H9 (cell line): ENCODE results near the gene CD3G. TPM values are rescaled to one million over a fixed set of nuclear protein-coding genes. Genes with fewer than 3 reads are reported as not detected.

Source experiments
- DNase-seq: peaks from one replicate; pipeline ENCODE4 v3.0.0-alpha.2; 2017
- H2AFZ ChIP-seq: one replicate; pipeline ENCODE4 v1.6.1; 2013; ENCODE audit warnings: mild to moderate bottlenecking, low read length, control low read depth, moderate library complexity
- H2AK5ac ChIP-seq: 2 replicates; pipeline ENCODE4 v1.6.1; 2013; ENCODE audit warnings: low read length, control low read depth, mixed read lengths; ENCODE audit not compliant: insufficient read length
- H2BK120ac ChIP-seq: one replicate; pipeline ENCODE4 v1.6.1; 2013; ENCODE audit warnings: low read depth, mild to moderate bottlenecking, low read length, control low read depth, inconsistent platforms; ENCODE audit not compliant: poor library complexity, severe bottlenecking
- H2BK12ac ChIP-seq: 2 replicates; pipeline ENCODE4 v1.6.1; 2013; ENCODE audit warnings: low read length, control low read depth, mixed read lengths, low read depth; ENCODE audit not compliant: insufficient read length
- H2BK15ac ChIP-seq: 2 replicates; pipeline ENCODE4 v1.6.1; 2013; ENCODE audit warnings: low read depth, low read length, control low read depth
- H2BK20ac ChIP-seq: one replicate; pipeline ENCODE4 v1.6.1; 2013; ENCODE audit warnings: low read depth, mild to moderate bottlenecking, low read length, control low read depth, inconsistent platforms; ENCODE audit not compliant: poor library complexity, severe bottlenecking
- H2BK5ac ChIP-seq: 2 replicates; pipeline ENCODE4 v1.6.1; 2013; ENCODE audit warnings: low read length, control low read depth, mixed read lengths; ENCODE audit not compliant: insufficient read length
- H3K14ac ChIP-seq: 2 replicates; pipeline ENCODE4 v1.6.1; 2013; ENCODE audit warnings: low read length, control low read depth; ENCODE audit not compliant: insufficient read depth
- H3K18ac ChIP-seq: 2 replicates; pipeline ENCODE4 v1.6.1; 2013; ENCODE audit warnings: low read depth, mild to moderate bottlenecking, mixed read lengths, low read length, control low read depth; ENCODE audit not compliant: insufficient read length
- H3K23ac ChIP-seq: 2 replicates; pipeline ENCODE4 v1.6.1; 2013; ENCODE audit warnings: low read length, control low read depth, mixed read lengths, low read depth; ENCODE audit not compliant: insufficient read length
- H3K23me2 ChIP-seq: 2 replicates; pipeline ENCODE4 v1.6.1; 2013; ENCODE audit warnings: low read depth, mild to moderate bottlenecking, mixed read lengths, low read length, control low read depth; ENCODE audit not compliant: insufficient read length, poor library complexity, severe bottlenecking
- H3K27ac ChIP-seq: 2 replicates; pipeline ENCODE4 v1.5.1; 2013; ENCODE audit warnings: low read length, control low read depth, mixed read lengths, low read depth; ENCODE audit not compliant: insufficient read length
- H3K27me3 ChIP-seq: 2 replicates; pipeline ENCODE4 v1.6.1; 2013; ENCODE audit warnings: low read length, control low read depth, inconsistent platforms; ENCODE audit not compliant: insufficient read depth
- H3K4ac ChIP-seq: 2 replicates; pipeline ENCODE4 v1.6.1; 2013; ENCODE audit warnings: low read depth, mild to moderate bottlenecking, control low read depth, inconsistent platforms, low read length, moderate library complexity
- H3K4me1 ChIP-seq: 2 replicates; pipeline ENCODE4 v1.6.1; 2013; ENCODE audit warnings: low read length, control low read depth, inconsistent platforms; ENCODE audit not compliant: insufficient read depth
- H3K4me2 ChIP-seq: 2 replicates; pipeline ENCODE4 v1.6.1; 2013; ENCODE audit warnings: low read length, control low read depth, mixed read lengths; ENCODE audit not compliant: insufficient read length, insufficient read depth
- H3K56ac ChIP-seq: 2 replicates; pipeline ENCODE4 v1.6.1; 2013; ENCODE audit warnings: low read depth, mild to moderate bottlenecking, mixed read lengths, low read length, control low read depth; ENCODE audit not compliant: insufficient read length
- H3K79me1 ChIP-seq: 2 replicates; pipeline ENCODE4 v1.6.1; 2013; ENCODE audit warnings: low read depth, mild to moderate bottlenecking, moderate library complexity, low read length, control low read depth, inconsistent platforms; ENCODE audit not compliant: insufficient read depth, poor library complexity, severe bottlenecking
- H3K79me2 ChIP-seq: 2 replicates; pipeline ENCODE4 v1.6.1; 2013; ENCODE audit warnings: low read length, control low read depth, inconsistent platforms; ENCODE audit not compliant: insufficient read depth
- H3K9ac ChIP-seq: 2 replicates; pipeline ENCODE4 v1.6.1; 2013; ENCODE audit warnings: low read length, control low read depth, mixed read lengths; ENCODE audit not compliant: insufficient read length; ENCODE audit errors: extremely low read depth
- H3K9me3 ChIP-seq: one replicate; pipeline ENCODE4 v1.6.1; 2013; ENCODE audit warnings: low read depth, low read length, inconsistent platforms; ENCODE audit not compliant: control insufficient read depth
- H3T11ph ChIP-seq: one replicate; pipeline ENCODE4 v1.6.1; 2013; ENCODE audit warnings: mild to moderate bottlenecking, low read length, control low read depth, inconsistent platforms
- H4K20me1 ChIP-seq: one replicate; pipeline ENCODE4 v1.6.1; 2013; ENCODE audit not compliant: control insufficient read depth, insufficient read length, insufficient read depth
- H4K5ac ChIP-seq: 2 replicates; pipeline ENCODE4 v1.6.1; 2013; ENCODE audit warnings: low read depth, mild to moderate bottlenecking, mixed read lengths, low read length, control low read depth; ENCODE audit not compliant: insufficient read length
- H4K8ac ChIP-seq: replicated peaks from 2 replicates; pipeline ENCODE4 v1.6.1; 2013; ENCODE audit warnings: low read length, control low read depth, mixed read lengths, low read depth; ENCODE audit not compliant: insufficient read length
- H4K91ac ChIP-seq: 2 replicates; pipeline ENCODE4 v1.6.1; 2013; ENCODE audit warnings: low read depth, mild to moderate bottlenecking, moderate library complexity, mixed read lengths, low read length, control low read depth; ENCODE audit not compliant: insufficient read length
- H3K27ac Mint-ChIP-seq, 3 experiments: 2 replicates in 2 of 3; 3 replicates in 1 of 3; pipeline ENCODE4 v1.8.0; 2020 to 2021; ENCODE audit warnings: mixed read lengths in 3 of 3, mild to moderate bottlenecking in 1 of 3, moderate library complexity in 1 of 3
- H3K27me3 Mint-ChIP-seq: 2 replicates; pipeline ENCODE4 v1.8.0; 2021; ENCODE audit warnings: low read depth, mild to moderate bottlenecking, moderate library complexity, mixed read lengths
- H3K36me3 Mint-ChIP-seq, 3 experiments: 2 replicates in 2 of 3; 3 replicates in 1 of 3; pipeline ENCODE4 v1.8.0; 2020 to 2021; ENCODE audit warnings: low read depth in 3 of 3, mixed read lengths in 3 of 3; ENCODE audit not compliant: insufficient read depth in 1 of 3
- H3K4me1 Mint-ChIP-seq, 2 experiments: 2 replicates each; pipeline ENCODE4 v1.8.0; 2020; ENCODE audit warnings: mixed read lengths in 2 of 2
- H3K4me3 Mint-ChIP-seq, 2 experiments: 2 replicates in 1 of 2; 3 replicates in 1 of 2; pipeline ENCODE4 v1.8.0; 2020 to 2021; ENCODE audit warnings: mild to moderate bottlenecking in 2 of 2, mixed read lengths in 2 of 2, moderate library complexity in 1 of 2
- H3K9me3 Mint-ChIP-seq, 2 experiments: 2 replicates in 1 of 2; 3 replicates in 1 of 2; pipeline ENCODE4 v1.8.0; 2020; ENCODE audit warnings: mild to moderate bottlenecking in 2 of 2, mixed read lengths in 2 of 2, moderate library complexity in 1 of 2
- CTCF ChIP-seq: fragments of 200-600 bp; sonication (generic); conservative IDR thresholded peaks from 3 replicates; pipeline ENCODE4 v1.8.0; 2021; ENCODE audit warnings: antibody characterized with exemption, mild to moderate bottlenecking
- WGBS: extraction: QIAGEN DNeasy Blood & Tissue Kit; methylation state at CpG from one replicate; pipeline ENCODE4 v1.1.7; 2013; ENCODE audit warnings: missing lambda C conversion rate, low lambda C conversion rate, mixed read lengths; ENCODE audit not compliant: insufficient read length; ENCODE audit errors: extremely low coverage; 5-methylcytosine and 5-hydroxymethylcytosine counted together
- total RNA-seq: library from RNA; stranded (reverse); gene quantifications from 2 replicates; pipeline ENCODE4 v1.2.1, GENCODE V29; 2021

CD3G gene
- total RNA-seq, 1 experiment from 2014 or later: not detected

GRCh38 chr11:118340449-118340848, 3.7 kb upstream of the CD3G start:
- Mint-ChIP-seq H3K27me3 (peaks cover 36% of the 10 kb centered on the region), H3K4me3 (no peak overlapping the region), H3K27ac (no peak overlapping the region), H3K9me3 (no peaks in the 10 kb centered on the region), H3K4me1 (peaks cover 2 to 3% of the 10 kb centered on the region in 2 experiments; a peak in 1 of 4 replicates), H3K36me3 (no peaks in the 10 kb centered on the region)
- no peak overlapping the region for H4K8ac ChIP-seq
- H3K79me1 ChIP-seq: no peaks in the 10 kb centered on the region
- no peak overlapping the region for H2AK5ac ChIP-seq
- no CpG with 5 or more reads among the region's 3 CpGs for WGBS
- no peak overlapping the region for H3K56ac ChIP-seq
- H3K27me3 ChIP-seq: no peaks in the 10 kb centered on the region
- H3K23me2 ChIP-seq: no peaks in the 10 kb centered on the region
- no peaks in the 10 kb centered on the region for H3K4me1 ChIP-seq
- H4K91ac ChIP-seq: no peak overlapping the region
- no peak overlapping the region for H2BK15ac ChIP-seq
- no peak overlapping the region for H2BK5ac ChIP-seq
- H3T11ph ChIP-seq: no peak overlapping the region
- H3K9me3 ChIP-seq: no peaks in the 10 kb centered on the region
- no peak overlapping the region for H3K4ac ChIP-seq
- H3K27ac ChIP-seq: no peak overlapping the region
- H4K5ac ChIP-seq: no peak overlapping the region
- no peak overlapping the region for H2AFZ ChIP-seq
- no peaks in the 10 kb centered on the region for H3K79me2 ChIP-seq
- H3K4me2 ChIP-seq: no peak overlapping the region
- no peak overlapping the region for H2BK12ac ChIP-seq
- no peak for DNase-seq
- H3K9ac ChIP-seq: no peak overlapping the region
- H2BK20ac ChIP-seq: no peak overlapping the region
- TF ChIP-seq CTCF: no peak
- H3K23ac ChIP-seq: no peak overlapping the region
- no peak overlapping the region for H3K18ac ChIP-seq
- H2BK120ac ChIP-seq: no peak overlapping the region
- no peaks in the 10 kb centered on the region for H4K20me1 ChIP-seq
- no peak overlapping the region for H3K14ac ChIP-seq
